Measurements from ENCODE around the gene FEN1.

FEN1 gene, protein sequence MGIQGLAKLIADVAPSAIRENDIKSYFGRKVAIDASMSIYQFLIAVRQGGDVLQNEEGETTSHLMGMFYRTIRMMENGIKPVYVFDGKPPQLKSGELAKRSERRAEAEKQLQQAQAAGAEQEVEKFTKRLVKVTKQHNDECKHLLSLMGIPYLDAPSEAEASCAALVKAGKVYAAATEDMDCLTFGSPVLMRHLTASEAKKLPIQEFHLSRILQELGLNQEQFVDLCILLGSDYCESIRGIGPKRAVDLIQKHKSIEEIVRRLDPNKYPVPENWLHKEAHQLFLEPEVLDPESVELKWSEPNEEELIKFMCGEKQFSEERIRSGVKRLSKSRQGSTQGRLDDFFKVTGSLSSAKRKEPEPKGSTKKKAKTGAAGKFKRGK

DNA sequence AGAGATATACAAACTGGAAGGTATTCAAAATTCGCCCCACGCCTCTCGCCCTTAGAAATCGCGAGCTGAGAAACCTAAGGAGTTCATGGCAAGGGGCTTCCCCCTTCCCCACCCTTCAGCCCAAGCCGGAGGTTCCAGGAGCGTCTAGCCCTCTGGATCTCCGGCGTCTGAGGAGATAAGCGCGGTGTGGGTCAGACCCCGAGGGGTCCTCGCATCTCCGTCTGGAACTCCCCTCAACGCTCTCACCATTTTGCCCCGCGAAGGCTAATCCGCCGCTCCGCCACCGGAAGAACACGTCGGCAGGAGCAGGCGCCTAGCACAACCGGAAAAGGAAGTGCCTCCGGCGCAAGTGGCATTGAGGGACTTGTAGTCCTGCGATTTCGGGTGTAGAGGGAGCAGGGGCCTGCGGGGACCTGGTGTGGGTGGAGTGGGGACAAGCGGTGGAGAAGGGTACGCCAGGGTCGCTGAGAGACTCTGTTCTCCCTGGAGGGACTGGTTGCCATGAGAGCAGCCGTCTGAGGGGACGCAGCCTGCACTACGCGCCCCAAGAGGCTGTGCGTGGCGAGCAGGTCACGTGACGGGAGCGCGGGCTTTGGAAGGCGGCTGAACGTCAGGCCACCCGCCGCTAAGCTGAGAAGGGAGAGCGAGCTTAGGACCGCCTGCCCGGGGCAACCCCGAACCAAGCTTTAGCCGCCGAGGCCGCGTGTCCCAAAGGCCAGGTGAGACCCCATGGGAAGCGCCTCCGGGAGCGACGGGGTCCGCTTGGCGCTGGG, at the start of gene FEN1, which contains the start of gene TMEM258:
FEN1 (plus strand) TSS at position 602 of the 773 bp plus-strand sequence. CDS start 2,451 bp downstream, outside the sequence.
TMEM258 (minus strand) TSS at position 290 of the 773 bp plus-strand sequence; CDS start at position 249, 41 bp downstream.
- peak; percentile 89 for DNase-seq

DNA sequence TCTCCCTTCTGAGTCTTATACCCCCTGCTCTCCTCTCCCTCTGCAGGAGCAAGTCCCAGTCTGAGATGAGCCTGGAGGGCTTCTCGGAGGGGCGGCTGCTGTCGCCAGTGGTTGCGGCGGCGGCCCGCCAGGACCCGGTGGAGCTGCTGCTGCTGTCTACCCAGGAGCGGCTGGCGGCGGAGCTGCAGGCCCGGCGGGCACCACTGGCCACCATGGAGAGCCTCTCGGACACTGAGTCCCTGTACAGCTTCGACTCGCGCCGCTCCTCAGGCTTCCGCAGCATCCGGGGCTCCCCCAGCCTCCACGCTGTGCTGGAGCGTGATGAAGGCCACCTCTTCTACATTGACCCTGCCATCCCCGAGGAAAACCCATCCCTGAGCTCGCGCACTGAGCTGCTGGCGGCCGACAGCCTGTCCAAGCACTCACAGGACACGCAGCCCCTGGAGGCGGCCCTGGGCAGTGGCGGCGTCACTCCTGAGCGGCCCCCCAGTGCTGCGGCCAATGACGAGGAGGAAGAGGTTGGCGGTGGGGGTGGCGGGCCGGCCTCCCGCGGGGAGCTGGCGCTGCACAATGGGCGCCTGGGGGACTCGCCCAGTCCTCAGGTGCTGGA, 49.1 kb upstream of the FEN1 start:
- DNase-seq = no peak

GRCh38 chr11:61744181-61744580, 48.5 kb upstream of the FEN1 start:
- DNase-seq = no peak

- DNase-seq = no peak
Observed at GRCh38 chr11:61744609-61745156, 48.0 kb upstream of the FEN1 start.

DNA sequence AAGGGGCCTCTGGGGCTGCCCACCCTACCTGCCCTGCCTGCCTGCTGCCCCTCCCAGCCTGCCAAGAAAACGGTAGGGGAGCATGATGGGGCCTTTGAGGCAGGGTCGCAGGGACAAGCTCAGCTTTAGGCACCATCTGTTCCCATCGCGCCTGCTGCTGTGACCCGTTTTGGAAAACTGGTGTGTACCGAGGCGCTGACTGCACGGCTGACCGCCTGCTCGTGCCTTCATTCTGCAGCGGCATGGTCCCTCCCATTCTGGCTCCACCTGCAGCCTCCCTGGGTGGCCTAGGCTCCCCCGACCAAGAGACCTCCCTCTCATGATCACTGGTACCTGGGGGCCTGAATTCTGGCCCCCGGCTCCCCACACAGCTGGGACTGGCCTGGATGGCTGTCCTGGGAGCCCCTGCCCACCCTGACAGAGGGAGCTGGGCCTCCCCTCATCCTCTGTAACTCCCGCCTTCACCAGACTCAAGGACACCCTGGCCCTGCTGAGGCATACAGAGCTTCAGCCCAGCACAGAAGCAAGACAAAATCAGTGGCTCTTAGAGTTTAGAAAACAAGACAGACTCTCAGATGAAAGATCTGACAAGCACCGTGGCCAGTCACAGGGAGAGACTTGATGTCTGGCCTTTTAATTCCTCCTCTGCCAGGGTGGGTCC, 46.8 kb upstream of the FEN1 start:
- DNase-seq = no peak

- no peak for DNase-seq
Observed at GRCh38 chr11:61746442-61747191, 46.1 kb upstream of the FEN1 start.

DNA sequence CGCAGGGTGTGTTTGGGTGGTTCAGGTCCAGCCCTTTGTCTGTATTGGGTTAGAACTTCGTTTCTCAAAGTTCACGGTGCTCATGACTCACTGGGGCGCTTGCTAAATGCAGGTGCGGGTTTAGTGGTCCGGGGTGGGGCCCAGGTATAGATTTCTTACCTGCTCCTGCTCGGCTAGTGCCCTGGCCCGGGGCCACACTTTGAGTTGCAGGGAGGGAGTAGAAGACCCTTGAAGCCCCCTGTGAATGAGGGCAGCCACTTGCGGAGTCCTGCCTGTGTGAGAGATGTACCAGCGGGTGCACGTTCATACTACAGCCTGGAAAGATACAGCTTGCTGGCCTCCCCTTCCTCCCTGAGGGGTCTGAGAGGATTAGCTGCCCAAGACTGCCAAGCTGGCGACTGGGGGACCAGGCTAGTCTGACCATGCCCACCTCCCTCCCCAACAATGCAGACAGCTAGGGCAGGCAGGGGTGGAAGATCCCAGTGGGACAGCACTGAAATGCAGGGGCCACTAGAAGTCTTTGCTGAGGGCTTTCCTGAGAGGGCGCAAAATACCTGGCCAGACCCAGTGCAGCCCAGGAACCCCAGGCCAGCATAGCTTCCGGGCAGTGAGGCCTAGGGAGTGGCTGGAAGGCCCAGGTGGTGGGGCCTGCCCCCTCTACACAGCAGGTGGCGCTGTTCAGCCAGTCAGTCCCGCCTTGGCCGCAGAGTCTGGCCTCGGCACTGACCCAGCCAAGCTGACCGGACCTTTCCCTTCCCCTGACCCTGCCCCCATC, 45.3 kb upstream of the FEN1 start:
- DNase-seq = peak; percentile 8

GRCh38 chr11:61747967-61748285, 44.8 kb upstream of the FEN1 start:
- DNase-seq = no peak

GRCh38 chr11:61749591-61750217, 43.0 kb upstream of the FEN1 start:
- DNase-seq = no peak

DNA sequence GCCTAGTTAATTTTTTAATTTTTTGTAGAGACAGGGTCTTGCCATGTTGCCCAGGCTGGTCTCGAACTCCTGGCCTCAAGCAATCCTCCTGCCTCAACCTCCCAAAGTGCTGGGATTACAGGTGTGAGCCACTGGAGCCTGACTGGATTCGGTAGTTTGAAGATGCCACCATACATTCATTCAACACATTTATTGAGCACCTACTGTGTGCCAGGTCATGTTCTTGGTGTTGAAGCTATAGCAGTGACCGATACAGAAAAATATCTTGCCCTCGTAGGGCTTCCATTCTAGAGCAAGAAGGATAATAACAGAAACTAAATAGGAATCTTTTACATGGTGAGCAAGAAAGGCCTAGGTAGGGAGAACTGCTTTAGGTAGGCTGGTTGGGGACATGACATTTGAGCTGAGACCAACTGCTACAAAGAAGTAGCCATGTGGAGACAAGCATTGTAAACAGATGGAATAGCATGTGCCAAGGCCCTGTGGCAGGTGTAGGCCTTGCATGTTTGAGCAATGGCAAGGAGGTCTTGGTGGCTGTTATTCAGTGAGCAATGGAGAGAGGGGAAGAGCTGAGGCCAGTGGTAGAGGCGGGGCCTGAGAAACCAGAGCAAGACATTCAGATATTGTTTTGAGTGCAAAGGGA, 42.0 kb upstream of the FEN1 start:
- DNase-seq = no peak

GRCh38 chr11:61751384-61751783, 41.3 kb upstream of the FEN1 start:
- no peak for DNase-seq

DNA sequence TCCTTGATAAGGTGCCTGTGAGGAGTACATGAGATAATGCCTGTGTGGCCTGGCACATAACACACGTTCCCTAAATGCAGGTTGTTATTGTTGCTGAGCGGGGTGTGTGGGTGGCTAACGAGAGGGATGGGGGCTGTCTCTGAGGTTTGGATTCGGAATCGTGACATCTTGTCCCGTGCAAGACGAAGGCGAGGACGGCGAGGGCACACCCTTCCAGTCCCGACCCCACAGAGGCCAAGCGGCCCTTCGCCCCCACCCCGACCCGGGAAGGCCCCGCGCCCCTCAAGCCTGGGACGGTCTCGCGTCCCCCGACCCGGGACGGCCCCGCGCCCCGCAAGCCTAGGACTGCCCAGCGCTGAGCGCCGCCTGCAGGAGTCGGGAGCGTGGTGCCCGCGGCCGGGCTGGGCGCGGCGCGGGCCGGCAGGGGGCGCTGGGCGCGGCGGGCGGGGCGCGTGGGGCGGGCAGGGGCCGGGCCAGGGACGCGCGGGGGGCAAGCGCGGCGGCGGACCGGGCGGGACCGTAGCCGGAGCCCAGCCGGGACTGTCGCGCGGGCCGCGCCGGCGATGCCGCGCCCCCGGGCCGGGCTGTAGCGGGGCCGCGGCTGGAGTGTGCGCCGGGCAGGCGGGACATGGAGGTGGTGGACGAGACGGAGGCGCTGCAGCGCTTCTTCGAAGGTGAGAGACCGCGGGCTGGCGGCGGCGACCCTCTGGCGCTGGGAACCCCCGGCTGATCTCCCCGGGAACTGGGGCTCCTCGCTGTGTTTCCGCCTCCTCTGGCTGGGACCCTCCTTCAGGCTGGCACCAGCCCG, 40.4 kb upstream of the FEN1 start, which contains the start of gene MYRF:
MYRF (plus strand) TSS at position 520 of the 808 bp plus-strand sequence; CDS start at position 629, 109 bp downstream.
- peak; percentile 48 for DNase-seq

- DNase-seq = no peak
Observed at GRCh38 chr11:61752925-61753521, 39.7 kb upstream of the FEN1 start.

DNA sequence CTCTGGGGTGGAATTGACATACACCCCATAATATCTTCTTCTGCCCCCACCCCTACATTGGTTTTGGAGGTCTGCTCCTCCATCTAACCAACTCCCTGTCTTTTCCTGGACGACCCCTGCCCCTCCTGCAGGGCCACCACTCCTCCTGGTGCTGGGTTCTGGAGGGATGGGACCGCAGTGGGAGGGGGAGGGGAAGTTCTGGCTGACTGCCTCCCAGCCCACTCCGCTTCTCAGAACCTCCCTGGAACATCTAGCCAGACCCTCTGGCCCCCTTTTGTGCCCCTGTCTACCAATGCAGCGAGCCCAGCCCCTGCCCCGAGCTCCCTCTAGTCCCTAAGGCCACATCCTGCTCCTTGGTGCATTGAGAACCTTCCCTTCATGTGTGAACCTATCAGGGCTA, 39.0 kb upstream of the FEN1 start:
- no peak for DNase-seq

DNA sequence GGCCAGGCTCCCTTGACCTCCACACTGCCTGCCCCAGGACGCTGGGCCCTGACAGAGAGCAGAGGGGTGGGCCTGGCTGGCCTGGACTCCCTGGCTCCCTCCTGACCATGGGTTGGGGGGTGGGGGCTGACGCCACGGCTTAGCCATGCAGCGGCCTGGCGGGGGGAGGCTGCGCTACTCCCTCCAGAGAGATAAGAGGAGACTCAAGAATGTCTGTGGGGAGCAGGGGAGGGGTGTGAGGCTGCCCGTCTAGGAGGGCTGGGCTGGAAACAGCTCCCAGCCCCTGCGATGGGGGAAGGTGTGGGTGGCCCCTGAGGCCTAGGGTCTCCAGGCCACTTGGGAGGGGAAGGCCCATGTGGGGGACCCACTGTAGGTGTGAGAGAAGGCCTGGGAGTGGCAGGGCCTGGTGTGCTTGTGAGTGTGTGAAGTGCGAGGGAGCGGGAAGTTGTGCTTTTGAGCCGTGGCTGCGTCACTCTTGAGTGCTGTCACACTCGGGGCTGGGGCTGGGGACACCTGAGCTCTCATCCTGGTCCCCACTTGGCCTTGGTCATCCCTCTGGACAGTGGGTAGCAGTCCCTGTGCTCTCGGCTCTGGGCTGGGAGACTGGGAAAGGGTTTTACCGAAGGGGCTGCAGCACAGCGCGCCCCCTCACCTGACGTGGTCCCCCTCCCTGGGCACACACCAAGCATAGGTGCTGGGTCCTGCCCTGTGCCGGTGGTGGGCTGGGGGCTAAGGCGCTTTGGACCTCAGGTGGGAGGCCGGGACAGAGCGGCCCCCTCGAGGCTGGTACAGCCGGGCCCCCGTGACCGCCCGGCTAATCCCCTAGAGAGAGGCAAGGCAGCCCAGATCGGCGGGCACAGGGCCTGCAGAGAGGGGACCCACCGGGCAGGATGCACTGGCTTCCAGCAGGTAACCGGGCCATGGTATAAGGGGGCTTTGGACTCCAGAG, 37.9 kb upstream of the FEN1 start:
- DNase-seq = no peak

GRCh38 chr11:61756147-61756451, 36.6 kb upstream of the FEN1 start:
- DNase-seq = no peak

DNA sequence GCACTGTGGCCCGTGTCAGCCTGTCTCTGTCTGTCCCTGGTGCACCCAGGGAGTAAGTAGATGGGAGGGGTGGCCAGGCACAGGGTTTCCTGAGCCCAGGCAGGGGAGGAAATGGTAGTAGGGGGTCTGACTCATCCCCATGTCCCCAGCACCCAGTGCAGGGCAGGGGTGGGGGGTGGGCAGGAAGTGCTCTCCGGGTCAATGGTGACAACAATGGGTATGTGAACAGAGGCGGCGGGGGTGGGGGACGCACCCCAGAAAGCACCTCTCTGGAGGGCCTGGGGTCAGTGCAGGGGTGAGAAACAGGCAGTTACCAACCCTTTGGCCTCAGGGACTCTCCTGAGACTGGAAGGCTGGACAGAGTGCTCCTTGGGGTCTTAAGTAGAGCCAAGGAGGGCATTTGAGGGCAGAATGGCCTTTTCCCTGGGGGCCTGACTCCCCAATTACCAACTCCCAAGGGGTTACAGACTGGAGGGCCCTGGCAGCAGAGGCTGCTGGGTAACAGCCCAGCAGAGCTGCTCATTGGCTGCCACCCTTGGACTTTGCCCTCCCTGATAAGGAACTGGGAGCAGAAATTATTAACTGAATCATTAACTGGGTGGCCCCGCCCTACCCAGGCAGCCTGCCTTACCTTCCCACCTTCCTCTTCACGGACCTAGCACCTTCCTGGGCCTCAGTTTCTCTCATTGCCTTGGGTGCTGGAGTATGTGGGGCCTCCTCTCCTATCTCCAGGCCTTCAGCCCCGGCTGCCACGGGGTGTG, 36.1 kb upstream of the FEN1 start:
- no peak for DNase-seq
